Upper lobe of right lung (tissue), 1 donor: ENCODE measurements around the gene GLIPR1L1. TPM values are rescaled to one million over a fixed set of nuclear protein-coding genes. Genes with fewer than 3 reads are reported as not detected.

Experiments used
- ATAC-seq: fragments of 200-7000 bp; cut with Tn5 transposase; one replicate; pipeline ENCODE4 v1.9.1; 2020; ENCODE audit warnings: mild to moderate bottlenecking, moderate library complexity
- DNase-seq: peaks from one replicate; pipeline ENCODE4 v3.0.0-alpha.2; 2020
- H3K27ac ChIP-seq: fragments of 200-600 bp; one replicate; pipeline ENCODE4 v1.8.0; 2022
- H3K27me3 ChIP-seq: fragments of 200-600 bp; one replicate; pipeline ENCODE4 v1.8.0; 2022; ENCODE audit warnings: mild to moderate bottlenecking
- H3K36me3 ChIP-seq: fragments of 200-600 bp; one replicate; pipeline ENCODE4 v1.8.0; 2022
- H3K4me1 ChIP-seq: fragments of 200-600 bp; one replicate; pipeline ENCODE4 v1.8.0; 2022
- H3K4me3 ChIP-seq: fragments of 200-600 bp; one replicate; pipeline ENCODE4 v1.8.0; 2022; ENCODE audit warnings: mild to moderate bottlenecking
- H3K9me3 ChIP-seq: fragments of 200-600 bp; one replicate; pipeline ENCODE4 v1.8.0; 2022
- intact Hi-C: fragments of 100-400 bp; cut with DNase I; formaldehyde crosslinking; loops from one replicate; pipeline ENCODE4 v1.11.0; 2022
- total RNA-seq: library from RNA; stranded (reverse); fragmentation: NEBNext Ultra II Directional; extraction: Animal tissue kit (Norgen Biotek cat#: 25700); gene quantifications from one replicate; pipeline ENCODE4 v1.2.1, GENCODE V29; 2021
- TF ChIP-seq, protein P1 (sequence below): fragments of 200-600 bp; IDR thresholded peaks from one replicate; pipeline ENCODE4 v1.8.0; 2022; ENCODE audit warnings: antibody characterized with exemption
- donor health status: DM: no; HTN: yes; CAD: no; lungs with severe emphysema.

The GLIPR1L1 gene
- total RNA-seq, 1 donor from 2014 or later, result not detected

DNA sequence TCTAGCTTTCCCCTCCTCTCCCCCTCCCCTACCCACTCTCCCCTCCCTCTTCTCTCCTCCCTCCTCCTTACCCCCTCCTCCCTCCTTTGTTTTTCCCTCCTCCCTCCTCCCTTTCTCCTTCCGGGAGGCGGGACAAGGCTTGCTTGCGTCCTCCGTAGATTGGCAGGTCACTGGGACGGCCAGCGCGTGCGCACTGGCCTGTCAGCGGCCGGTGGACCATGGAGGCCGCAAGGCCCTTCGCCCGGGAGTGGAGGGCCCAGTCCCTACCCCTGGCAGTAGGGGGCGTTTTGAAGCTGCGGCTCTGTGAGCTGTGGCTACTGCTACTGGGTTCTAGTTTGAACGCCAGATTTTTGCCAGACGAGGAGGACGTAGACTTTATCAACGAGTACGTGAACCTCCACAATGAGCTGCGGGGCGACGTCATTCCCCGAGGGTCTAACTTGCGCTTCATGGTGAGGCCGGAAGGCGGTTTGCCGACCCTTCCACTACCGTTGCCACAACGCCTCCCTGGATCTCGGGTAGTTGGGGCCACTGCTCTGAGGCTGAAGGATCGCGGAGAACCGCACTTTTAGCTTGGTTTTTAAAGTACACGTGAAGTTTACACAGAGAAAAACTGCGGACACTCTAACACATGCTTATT is 56.5 kb downstream of the GLIPR1L1 start, which contains the start of gene GLIPR1L2:
Gene GLIPR1L2 (plus strand): TSS at position 191 of the 640 bp plus-strand sequence. CDS start 28 bp downstream, at position 219.
- DNase-seq (peak; percentile 97), ATAC-seq (peak; percentile 100)
- H3K27ac ChIP-seq, result peak within 1 kb of the TSS; percentile 92
- no peaks in the 10 kb centered on the region for H3K27me3 ChIP-seq
- no peaks in the 10 kb centered on the region for H3K9me3 ChIP-seq
- H3K4me1 ChIP-seq, result peaks cover 9% of the 10 kb centered on the region
- no peaks in the 10 kb centered on the region for H3K36me3 ChIP-seq
- intact Hi-C loops, result no loop called here
- TF ChIP-seq, protein P1, sequence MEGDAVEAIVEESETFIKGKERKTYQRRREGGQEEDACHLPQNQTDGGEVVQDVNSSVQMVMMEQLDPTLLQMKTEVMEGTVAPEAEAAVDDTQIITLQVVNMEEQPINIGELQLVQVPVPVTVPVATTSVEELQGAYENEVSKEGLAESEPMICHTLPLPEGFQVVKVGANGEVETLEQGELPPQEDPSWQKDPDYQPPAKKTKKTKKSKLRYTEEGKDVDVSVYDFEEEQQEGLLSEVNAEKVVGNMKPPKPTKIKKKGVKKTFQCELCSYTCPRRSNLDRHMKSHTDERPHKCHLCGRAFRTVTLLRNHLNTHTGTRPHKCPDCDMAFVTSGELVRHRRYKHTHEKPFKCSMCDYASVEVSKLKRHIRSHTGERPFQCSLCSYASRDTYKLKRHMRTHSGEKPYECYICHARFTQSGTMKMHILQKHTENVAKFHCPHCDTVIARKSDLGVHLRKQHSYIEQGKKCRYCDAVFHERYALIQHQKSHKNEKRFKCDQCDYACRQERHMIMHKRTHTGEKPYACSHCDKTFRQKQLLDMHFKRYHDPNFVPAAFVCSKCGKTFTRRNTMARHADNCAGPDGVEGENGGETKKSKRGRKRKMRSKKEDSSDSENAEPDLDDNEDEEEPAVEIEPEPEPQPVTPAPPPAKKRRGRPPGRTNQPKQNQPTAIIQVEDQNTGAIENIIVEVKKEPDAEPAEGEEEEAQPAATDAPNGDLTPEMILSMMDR, result peak; percentile 84
- peak within 1 kb of the TSS; percentile 64 for H3K4me3 ChIP-seq

DNA sequence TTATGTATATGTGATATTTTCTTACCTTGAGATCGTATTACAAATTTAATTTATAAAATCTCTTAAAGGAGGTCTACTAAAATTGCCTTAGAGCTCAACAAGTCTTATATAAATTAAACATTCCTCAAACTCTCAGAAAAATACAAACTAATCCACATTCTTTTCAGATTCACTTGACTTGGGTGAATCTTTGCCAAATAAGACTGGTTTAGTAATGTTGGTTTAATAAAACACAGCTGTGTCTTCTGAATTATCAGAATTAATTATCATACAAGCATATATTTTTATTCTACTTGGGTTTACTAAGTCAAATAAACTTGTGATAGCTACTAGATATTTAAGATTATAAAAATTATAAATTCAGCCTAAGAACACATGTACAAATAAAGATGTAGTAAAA is 69.8 kb downstream of the GLIPR1L1 start:
- Histone ChIP-seq H3K27ac (no peak overlapping the region), H3K27me3 (no peaks in the 10 kb centered on the region), H3K4me1 (no peaks in the 10 kb centered on the region), H3K9me3 (no peaks in the 10 kb centered on the region), H3K4me3 (no peak overlapping the region), H3K36me3 (no peaks in the 10 kb centered on the region)
- TF ChIP-seq, protein P1, result no peak
- intact Hi-C loops, result no loop called here
- DNase-seq (no peak), ATAC-seq (no peak)

DNA sequence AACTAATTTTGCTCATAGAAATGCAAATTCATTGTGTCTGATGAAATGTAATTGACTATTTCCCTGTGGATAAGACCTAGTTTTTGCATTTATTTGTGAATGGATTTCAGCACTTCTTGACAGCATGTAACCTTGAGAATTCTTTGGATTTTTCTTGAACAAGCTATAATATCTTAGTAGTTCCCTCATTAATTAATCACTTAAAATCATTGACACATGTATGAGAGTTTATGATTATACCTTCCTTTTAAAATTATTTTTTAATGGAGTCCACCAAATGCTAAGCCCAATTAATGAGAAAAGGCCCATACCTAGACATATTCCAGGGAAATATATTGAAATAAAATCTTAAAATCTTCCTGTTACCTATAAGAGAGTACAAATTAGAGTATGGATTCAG is 73.2 kb downstream of the GLIPR1L1 start:
- intact Hi-C loops, result no loop called here
- no peak for ATAC-seq
- Histone ChIP-seq H3K9me3 (no peaks in the 10 kb centered on the region), H3K4me1 (no peaks in the 10 kb centered on the region), H3K27me3 (no peaks in the 10 kb centered on the region), H3K36me3 (no peaks in the 10 kb centered on the region), H3K27ac (no peak overlapping the region), H3K4me3 (no peak overlapping the region)
- TF ChIP-seq, protein P1, result no peak
- DNase-seq, result no peak

DNA sequence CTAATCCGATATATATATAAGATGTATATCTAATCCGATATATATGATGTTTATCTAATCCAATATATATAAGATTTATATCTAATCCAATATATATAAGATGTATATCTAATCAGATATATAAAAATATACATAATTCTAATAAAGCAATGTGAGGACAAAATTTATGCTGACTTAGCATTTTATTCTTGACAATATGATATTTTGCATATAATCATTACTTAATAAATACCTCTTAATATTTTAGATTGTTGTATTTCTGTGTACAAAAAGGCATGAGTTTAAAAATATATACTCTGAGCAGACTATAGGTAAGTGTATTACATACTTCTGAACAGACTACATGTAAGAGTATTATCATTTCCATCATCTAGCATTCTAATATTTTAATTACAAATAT is 75.4 kb downstream of the GLIPR1L1 start:
- Histone ChIP-seq H3K9me3 (no peaks in the 10 kb centered on the region), H3K4me1 (no peaks in the 10 kb centered on the region), H3K4me3 (no peak overlapping the region), H3K27ac (no peak overlapping the region), H3K27me3 (no peaks in the 10 kb centered on the region), H3K36me3 (no peaks in the 10 kb centered on the region)
- TF ChIP-seq, protein P1, result no peak
- DNase-seq (no peak), ATAC-seq (no peak)
- intact Hi-C loops, result no loop called here

DNA sequence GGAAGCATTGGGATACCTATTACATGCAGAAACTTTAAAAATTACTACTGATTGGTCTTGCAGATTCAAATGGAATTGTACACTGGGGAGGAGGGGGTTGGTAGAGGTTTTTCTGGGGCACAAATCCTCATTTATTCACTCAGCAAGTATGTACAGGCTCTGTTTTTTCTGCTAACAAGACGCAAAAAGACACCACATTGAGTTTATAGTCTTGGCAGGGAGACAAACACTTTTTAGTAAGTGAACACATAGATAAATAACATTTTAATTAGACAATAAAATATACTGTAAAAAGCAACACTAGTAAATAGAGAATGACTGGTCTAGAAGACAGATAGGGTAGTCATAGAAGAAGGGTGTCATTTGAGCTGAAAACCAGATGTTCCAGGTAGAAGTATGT is 80.2 kb downstream of the GLIPR1L1 start:
- TF ChIP-seq, protein P1, result no peak
- intact Hi-C loops, result no loop called here
- no peaks in the 10 kb centered on the region for H3K9me3 ChIP-seq

More for the DNA sequence above, 80.2 kb downstream of the GLIPR1L1 start:
- Histone ChIP-seq H3K27me3 (no peaks in the 10 kb centered on the region), H3K4me1 (no peaks in the 10 kb centered on the region), H3K27ac (no peak overlapping the region), H3K36me3 (no peaks in the 10 kb centered on the region), H3K4me3 (no peak overlapping the region)
- ATAC-seq (no peak), DNase-seq (no peak)
